ENCODE results near the gene RTL10. TPM values are rescaled to one million over a fixed set of nuclear protein-coding genes. Genes with fewer than 3 reads are reported as not detected.

Gene RTL10
- polyA plus RNA-seq, 4 donors, result 18.2 to 31.4 (median 22.8) TPM

DNA sequence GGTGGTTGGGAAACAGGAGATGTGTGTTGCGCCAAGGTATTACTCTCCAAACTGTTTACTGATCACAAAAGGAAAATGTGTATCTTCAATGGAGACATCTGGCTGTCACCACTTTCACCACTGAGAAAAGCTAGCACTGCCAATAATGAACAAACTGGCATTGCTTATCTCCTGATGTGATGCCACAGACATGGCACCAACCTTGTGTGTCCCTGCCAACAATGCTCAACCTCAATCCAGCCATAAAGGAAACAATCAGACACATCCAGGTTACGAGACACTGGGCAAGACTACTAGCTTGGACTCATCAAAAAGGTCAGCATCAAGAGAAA, 28.1 kb downstream of the RTL10 start:
- DNase-seq (ENCODE audit: low read depth in 4 of 4, low spot score in 2 of 4), result no peak

- no peak for DNase-seq (ENCODE audit: low read depth in 4 of 4, low spot score in 2 of 4)
These were observed 28.6 kb downstream of the RTL10 start for GRCh38 chr22:19825904-19826618.

DNA sequence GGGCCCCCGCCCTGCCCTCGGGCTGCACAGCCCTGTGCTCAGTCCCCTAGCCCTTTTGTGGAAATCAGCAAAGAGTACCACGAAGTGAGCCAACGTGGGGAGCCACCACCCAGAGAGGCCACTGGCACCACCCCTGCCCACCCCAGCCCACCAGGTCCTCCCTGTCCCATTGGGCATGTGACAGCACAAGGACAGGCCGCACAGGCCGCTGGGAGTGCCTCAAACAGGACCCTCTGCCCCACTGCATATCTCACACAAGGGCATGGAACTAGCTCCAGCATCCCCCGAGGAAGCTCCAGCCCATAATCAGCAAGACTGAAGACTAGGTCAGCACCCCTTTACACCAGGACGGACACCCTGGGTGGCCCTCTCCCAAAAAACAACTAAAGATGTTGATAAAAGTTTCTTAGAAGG, 29.7 kb downstream of the RTL10 start:
- DNase-seq (ENCODE audit: low read depth in 4 of 4, low spot score in 2 of 4), result no peak

DNA sequence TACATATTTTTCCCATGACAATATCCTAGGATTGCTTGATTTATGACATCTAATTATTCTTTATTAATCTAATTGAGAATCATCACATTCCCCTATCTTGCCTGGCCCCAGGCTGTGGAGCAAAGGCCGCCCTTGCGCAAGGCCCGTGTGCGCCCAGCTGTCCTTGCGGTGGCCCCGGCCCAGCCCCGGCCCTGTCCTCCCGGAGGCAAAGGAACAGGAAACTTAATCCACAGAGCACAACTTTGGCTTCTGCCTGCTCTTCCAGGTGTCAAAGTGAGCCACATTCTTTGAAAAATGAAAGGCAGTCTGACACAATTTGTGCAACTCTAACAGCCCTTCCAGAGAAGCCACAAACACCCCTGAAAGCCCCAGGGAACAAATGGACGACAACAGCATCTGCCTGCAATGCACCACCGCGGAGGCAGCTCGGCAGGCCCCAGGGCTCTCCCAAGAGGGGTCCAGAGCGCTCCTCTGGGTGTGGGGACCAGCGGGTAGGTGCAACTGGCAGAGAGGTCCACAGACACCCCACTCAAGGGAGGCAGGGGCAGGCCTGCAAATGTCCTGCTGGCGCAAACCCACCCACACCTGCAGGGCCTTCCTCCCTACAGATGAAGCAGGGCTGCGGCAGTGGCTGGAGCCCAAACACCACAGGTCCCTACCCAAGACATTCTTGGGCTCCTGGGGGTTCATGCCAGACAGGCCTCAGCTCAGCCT, 30.3 kb downstream of the RTL10 start:
- DNase-seq (ENCODE audit: low read depth in 4 of 4, low spot score in 2 of 4), result no peak

- DNase-seq (ENCODE audit: low read depth in 4 of 4, low spot score in 2 of 4), result no peak
These were observed 30.8 kb downstream of the RTL10 start for GRCh38 chr22:19823902-19824211.

- DNase-seq (ENCODE audit: low read depth in 4 of 4, low spot score in 2 of 4), result no peak
These were observed 31.3 kb downstream of the RTL10 start for GRCh38 chr22:19823191-19823901.

DNA sequence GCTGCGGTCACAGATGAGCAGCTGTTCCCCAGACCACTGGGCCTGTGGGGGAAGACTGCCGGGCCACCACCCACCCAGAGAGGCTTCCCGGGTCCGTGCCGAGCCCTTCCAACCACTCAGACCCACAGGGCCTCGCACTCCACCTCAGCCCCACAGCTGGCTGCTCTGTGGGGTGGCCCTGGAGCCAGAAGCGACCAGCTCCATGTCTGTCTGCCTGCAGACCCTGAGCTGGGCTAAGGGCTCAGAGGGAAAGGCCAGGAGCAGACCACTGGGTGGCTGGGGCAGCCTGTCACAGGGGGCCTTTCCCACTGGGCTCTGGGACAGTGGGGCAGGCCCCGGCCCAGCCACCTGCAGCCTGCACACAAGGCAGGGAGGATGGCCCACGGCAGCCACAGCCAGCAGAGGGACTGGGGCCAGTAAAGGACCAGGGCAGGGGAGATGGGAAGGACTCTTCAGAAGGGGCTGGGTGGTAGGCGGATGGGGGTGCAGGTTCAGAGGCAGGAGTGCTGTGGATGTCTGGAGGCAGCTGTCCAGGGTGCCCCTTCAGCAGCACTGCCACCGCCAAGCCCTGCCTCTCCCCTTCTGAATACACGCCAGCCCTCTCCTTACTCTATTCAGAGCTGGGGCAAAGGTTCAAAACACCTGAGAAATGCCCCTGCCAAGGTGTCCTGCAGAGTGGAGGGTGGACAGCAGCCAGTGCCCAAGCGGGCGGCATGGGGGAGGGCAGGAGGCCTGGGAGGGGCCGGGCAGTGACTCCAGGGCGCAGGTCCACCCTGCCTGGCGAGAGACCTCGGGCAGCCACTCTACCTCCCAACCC, 32.2 kb downstream of the RTL10 start:
- no peak for DNase-seq (ENCODE audit: low read depth in 4 of 4, low spot score in 2 of 4)

DNA sequence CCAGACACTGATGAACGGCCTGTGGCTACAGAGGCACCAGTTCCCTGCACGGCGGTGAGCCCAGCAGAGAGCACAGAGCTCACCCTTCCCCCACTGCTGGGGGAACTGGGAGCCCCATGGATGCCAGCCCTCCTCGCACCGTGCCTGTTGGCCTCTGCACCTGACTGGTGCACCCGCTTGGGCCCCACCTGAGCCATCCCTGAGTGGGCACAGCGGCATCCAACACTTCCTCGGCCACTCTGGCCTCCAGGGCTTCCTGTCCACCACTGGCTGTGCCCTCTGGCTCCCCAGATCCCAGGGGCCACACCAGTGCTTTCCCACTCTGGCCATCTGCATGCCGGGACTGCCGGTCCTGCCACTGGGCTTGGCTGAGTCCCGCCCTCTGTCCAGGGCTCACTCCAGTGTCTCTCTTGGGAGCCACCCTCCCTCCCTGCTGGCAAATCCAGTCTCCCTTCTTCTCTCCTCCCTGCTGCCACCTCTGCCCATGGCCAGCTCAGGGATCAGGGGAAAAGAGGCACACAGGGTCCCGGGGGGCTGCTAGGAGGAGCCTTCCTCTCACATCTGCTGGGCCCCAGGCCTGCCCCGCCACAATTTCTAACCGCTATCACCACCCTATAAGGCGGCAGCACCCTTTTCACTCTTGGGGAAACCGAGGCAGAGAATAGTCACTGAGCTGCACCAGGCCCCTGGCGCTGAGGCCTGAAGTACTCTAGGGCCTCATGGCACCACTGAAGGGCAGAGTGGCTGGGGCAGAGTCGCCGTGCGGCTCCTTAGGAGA, 33.0 kb downstream of the RTL10 start:
- no peak for DNase-seq (ENCODE audit: low read depth in 4 of 4, low spot score in 2 of 4)

DNA sequence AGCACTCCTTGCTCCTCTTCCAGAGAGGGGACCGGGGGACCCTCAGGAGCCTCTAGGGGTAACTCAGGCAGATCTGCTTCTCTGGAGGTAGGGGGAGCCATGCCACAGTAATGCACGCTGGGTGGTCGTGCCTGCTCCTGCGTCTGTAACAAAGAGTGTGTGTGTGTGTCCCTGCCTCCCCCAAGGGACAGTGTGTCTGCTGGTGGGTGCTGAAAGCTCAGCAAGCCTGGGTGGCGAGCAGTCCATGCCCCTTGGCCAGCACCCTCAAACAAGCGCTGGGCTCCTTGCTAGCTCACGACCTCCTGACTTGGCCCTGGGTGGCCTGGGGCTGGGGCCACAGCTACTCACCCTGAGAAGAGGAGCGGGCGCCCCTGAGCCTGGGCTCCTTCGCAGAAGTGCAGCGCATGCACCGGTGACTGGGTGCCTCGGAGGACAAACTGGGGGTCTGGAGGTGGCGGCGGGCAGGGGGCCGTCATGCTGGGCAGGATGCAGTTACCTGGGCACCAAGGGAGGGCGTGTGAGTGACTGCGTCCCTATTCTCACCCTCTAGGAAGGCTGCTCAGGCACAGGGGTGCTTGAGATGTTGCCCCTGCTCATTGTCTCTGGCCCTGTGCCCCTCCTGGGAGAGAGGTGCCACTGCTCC, 33.7 kb downstream of the RTL10 start:
- DNase-seq (ENCODE audit: low read depth in 4 of 4, low spot score in 2 of 4), result no peak

DNA sequence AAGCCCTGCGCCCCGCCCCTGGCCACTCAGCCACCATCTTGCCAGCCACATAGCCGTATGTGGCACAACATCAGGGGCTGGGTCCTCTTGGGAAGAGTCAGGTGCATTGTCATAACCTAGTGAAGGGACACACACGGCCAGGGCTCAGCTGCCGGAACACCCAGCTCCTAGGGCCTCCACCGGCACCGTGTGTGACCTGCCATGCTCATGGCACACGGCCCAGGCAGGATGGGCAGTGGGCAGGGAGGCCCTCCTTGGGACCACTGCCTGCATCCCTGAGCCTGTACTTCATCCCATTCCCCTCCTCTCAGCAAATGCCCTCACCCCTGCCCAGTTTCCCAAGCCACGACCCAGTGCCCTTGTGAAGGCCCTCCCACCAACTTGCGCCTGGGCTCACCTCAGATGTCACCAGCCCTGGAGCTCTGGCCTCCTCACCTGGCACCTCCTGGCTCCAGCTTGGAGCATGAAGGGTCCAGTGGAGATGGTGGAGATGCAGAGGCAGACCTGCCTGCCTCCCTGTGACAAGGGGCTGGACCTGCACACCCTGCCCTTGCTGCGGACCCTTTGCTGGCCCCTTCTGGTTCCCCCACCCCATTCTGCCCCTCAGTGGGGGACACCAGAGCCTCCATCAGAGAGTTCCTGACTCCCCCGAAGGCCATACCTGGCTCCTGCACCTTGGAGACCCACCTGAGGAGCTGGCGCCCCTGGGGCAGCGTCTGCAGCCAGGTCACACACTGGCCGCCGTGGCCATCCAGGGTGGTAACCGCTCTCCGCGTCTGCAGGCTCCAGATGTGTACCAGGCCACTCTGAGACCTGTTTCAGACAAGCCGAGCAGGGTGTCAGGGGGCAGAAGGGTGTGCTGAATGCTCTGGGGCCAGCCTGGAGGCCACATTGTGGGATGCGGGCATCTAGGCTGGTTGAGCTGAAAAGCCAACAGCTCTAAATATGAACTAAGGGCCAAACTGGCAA, 34.5 kb downstream of the RTL10 start:
- no peak for DNase-seq (ENCODE audit: low read depth in 4 of 4, low spot score in 2 of 4)

- DNase-seq (ENCODE audit: low read depth in 4 of 4, low spot score in 2 of 4), result no peak
These were observed 35.3 kb downstream of the RTL10 start for GRCh38 chr22:19819208-19819910.

DNA sequence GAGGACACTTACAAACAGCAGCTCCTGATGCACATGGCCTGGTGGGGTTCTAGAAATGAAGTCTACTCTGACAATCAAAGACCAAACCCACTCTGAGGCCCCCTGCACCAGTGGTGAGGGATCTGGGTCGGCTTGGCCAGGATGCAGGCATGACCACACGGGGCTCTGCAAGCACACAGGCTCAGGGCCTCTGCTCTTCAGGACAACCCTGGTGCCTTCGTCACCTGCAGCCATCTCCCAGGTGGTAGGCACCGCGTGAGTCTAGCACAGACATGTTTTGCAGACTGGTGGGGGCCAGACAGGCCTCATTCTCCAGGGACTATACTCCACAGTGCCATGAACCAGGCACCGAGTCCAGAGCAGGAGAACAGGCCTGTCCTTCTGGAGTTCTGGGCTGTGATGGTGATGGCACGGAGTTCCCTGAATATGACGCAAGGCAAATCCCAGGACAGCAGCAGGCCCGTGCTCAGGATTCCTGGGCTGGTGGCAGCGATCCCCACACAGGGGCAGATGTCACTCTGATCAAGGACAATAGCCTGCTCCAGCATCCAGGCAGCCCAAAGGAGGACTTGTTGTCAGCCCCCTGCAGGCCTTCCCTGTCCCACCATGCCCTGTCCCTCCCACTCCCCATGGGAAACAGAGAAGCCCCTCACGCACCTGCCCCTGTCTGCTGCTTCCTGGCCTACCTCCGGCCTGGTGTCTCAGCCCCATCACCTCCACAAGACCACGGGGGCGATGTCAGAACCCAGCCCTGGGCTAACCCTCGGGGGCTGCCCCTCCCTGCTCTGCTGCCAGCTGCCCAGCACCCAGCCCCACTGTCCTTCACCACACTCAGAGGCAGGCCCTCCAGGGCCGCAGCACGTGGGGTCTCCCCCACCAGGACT, 36.1 kb downstream of the RTL10 start:
- DNase-seq (ENCODE audit: low read depth in 4 of 4, low spot score in 2 of 4), result no peak

DNA sequence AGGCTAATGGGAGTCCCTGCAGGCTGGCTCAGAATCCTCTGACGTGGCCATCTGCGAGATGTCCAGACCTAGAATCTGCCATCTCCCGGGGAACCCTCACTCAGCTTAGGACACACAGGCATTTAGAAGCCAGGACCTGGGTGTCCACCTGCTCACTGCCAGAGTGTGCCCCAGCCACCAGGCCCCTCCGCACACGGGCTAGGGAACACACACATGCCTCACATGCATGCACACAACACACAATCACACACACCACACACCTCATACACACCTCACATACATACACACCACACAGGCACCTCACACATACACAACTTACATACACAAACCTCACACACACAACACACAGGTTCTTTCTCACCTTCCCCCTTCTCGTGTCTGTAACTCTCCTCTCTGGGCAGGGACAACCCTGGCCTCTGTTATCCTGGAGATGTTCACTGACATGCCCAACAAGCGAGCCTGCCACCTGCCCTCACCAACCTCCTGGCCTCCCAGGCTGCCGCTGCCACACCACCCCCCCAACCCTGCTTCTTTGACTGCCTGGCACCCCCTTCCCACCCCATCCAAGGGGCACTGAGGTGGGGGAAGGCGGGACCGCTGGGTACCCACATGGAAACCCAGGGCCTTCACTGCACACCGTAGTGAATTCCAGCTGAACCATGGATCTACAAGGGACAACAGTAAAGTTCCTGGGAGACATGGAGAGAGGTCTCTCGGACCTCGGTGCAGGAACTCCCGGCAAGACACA, 38.1 kb downstream of the RTL10 start:
- DNase-seq (ENCODE audit: low read depth in 4 of 4, low spot score in 2 of 4), result no peak

DNA sequence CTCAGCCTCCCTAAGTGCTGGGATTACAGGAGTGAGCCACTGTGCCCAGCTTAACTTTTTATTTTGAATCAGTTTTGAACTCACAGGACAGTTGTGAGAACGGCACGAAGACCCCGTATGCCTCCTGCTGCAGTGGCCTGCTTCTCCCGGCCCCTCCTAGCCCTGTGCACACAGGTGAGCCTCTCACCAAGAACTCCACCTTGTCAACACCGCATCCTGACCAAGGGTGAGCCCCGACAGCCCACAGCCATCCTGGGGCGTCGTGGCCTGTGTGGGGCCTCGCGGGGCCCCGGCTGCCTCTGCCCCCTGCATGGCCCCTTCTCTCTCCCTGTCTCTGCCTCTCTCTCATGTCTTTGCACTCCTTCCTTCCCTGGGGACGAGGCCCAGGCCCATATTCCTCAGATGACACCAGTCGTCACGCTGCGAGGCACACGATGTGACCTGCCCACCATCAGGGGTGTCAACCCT, 38.8 kb downstream of the RTL10 start:
- DNase-seq (ENCODE audit: low read depth in 4 of 4, low spot score in 2 of 4), result no peak

GRCh38 chr22:19815093-19815822, 39.4 kb downstream of the RTL10 start:
- DNase-seq (ENCODE audit: low read depth in 4 of 4, low spot score in 2 of 4), result no peak

DNA sequence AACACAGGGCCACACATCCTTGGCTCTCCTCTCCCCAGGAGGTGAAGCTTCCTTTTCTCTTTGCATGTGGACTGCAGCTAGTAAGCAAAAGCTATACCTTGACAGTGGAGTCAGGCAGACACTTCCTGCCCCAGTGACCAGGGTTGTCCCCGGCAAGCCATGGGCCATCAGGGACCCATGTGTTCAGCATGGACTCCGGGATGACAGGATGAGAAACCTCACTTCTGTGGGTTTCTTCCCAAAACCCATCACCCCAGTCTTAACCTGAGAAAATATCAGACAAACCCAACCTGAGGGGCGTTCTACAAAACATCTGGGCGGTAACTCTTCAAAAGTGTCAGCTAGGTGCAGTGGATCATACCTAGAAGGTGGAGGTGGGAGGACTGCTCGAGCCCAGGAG, 40.2 kb downstream of the RTL10 start:
- no peak for DNase-seq (ENCODE audit: low read depth in 4 of 4, low spot score in 2 of 4)
